ENCODE data around the gene RASGRF2. TPM values are rescaled to one million over a fixed set of nuclear protein-coding genes. Genes with fewer than 3 reads are reported as not detected.

RASGRF2 gene
- total and polyA plus RNA-seq, 2 of the 8 experiments (the other 6 are each of a cell fraction or from before 2014, with no cell fraction given), result 2.6 to 29.5 TPM

- FAIRE-seq, result no peak
- ChIA-PET CTCF (ENCODE audit: partially characterized antibody) (no interaction called here), POLR2A (ENCODE audit: partially characterized antibody) (no interaction called here)
- Histone ChIP-seq H3K27ac (ENCODE audit: low read depth, low read length) (no peak overlapping the region), H2AK5ac (ENCODE audit: low read depth, low read length) (no peak overlapping the region), H2BK120ac (replicated peaks; ENCODE audit: low read depth, low read length) (no peak overlapping the region), H3K79me1 (ENCODE audit: low read depth, low read length) (no peaks in the 10 kb centered on the region; the same call in 1 of the 2 replicates), H3K56ac (replicated peaks; ENCODE audit: insufficient read length, low read depth, low read length) (no peak overlapping the region), H4K5ac (ENCODE audit: insufficient read length, low read depth, low read length) (no peak overlapping the region), H3K79me2 (ENCODE audit: control insufficient read depth in 1 of 2, insufficient read depth in 2 of 2, low read length in 2 of 2) (peaks cover 0 to 34% of the 10 kb centered on the region in 2 experiments; a peak in 3 of 4 replicates), H2BK12ac (ENCODE audit: low read depth, low read length) (no peak overlapping the region), H2BK15ac (ENCODE audit: low read length) (no peak overlapping the region), H3K27me3 (replicated peaks in 1 of 4; ENCODE audit: control insufficient read depth in 3 of 4, extremely low read depth in 1 of 4, insufficient read depth in 3 of 4, low read length in 3 of 4) (peaks cover 3 to 23% (median 20%) of the 10 kb centered on the region in 4 experiments; a peak in 6 of 7 replicates), H3K23me2 (ENCODE audit: low read depth, low read length) (peaks cover 14% of the 10 kb centered on the region), H2BK20ac (ENCODE audit: low read length) (no peak overlapping the region), H3K4me3 (ENCODE audit: extremely low read depth in 1 of 4, insufficient read depth in 2 of 4, low read depth in 3 of 4, low read length in 4 of 4) (no peak overlapping the region), H3K18ac (ENCODE audit: extremely low read depth, low read length) (no peak overlapping the region), H4K8ac (ENCODE audit: extremely low read depth, insufficient read depth, low read length) (no peak overlapping the region), H3K4me2 (ENCODE audit: insufficient read depth in 1 of 2, low read depth in 2 of 2, low read length in 2 of 2) (peak overlapping the region; percentile 8 to 28; a peak in 2 of 4 replicates), H2AFZ (ENCODE audit: low read length) (no peak overlapping the region), H4K20me1 (replicated peaks in 1 of 2; ENCODE audit: control insufficient read depth in 1 of 2, insufficient read depth in 2 of 2, low read length in 2 of 2) (peaks cover 0 to 3% of the 10 kb centered on the region in 2 experiments), H2BK5ac (ENCODE audit: low read depth, low read length) (no peak overlapping the region), H4K91ac (replicated peaks; ENCODE audit: insufficient read length, low read length) (no peak overlapping the region), H3K9me3 (ENCODE audit: insufficient read depth in 2 of 2, low read depth in 1 of 2, low read length in 1 of 2) (no peaks in the 10 kb centered on the region), H3K36me3 (ENCODE audit: control insufficient read depth in 2 of 4, insufficient read depth in 4 of 4, low read length in 3 of 4) (no peaks in the 10 kb centered on the region), H3K4ac (replicated peaks; ENCODE audit: insufficient read length, low read depth, low read length) (no peak overlapping the region), H3K23ac (ENCODE audit: insufficient read length) (no peak overlapping the region), H3K9ac (replicated peaks in 1 of 4; ENCODE audit: extremely low read depth in 1 of 4, low read depth in 3 of 4, low read length in 3 of 4) (no peak overlapping the region), H3K14ac (ENCODE audit: insufficient read length) (no peak overlapping the region), H3K4me1 (replicated peaks in 1 of 4; ENCODE audit: control insufficient read depth in 3 of 4, insufficient read depth in 4 of 4, low read length in 3 of 4) (peaks cover 9 to 15% (median 11%) of the 10 kb centered on the region in 4 experiments)
- DNase-seq (ENCODE audit: low read depth in 1 of 2, low spot score in 2 of 2), result no peak
- 51% methylated on average over 3 of the region's 3 CpGs; no CpG with 5 or more reads in 1 of the 2 experiments for WGBS, 2 experiments (ENCODE audit: extremely low coverage in 1 of 2, insufficient coverage in 1 of 2, insufficient read length in 1 of 2, insufficient replicate concordance in 2 of 2, low coverage in 1 of 2, low lambda C conversion rate in 2 of 2, missing lambda C conversion rate in 1 of 2)
- TF ChIP-seq BACH1 (IDR thresholded peaks at IDR 0.05; ENCODE audit: low read length) (no peak), CREB1 (IDR thresholded peaks at IDR 0.05) (no peak), ZNF274 (IDR thresholded peaks at IDR 0.05; ENCODE audit: borderline replicate concordance, extremely low read depth, low read length) (no peak), POLR2AphosphoS5 (IDR thresholded peaks at IDR 0.05; ENCODE audit: low read depth, low read length) (no peak), GABPA (IDR thresholded peaks at IDR 0.05; ENCODE audit: borderline replicate concordance, insufficient read depth, low read length) (no peak), KDM5A (IDR thresholded peaks at IDR 0.05; ENCODE audit: low read length) (no peak), RAD21 (IDR thresholded peaks at IDR 0.05 in 1 of 2, conservative IDR thresholded peaks at IDR 0.05 in 1 of 2; ENCODE audit: low read depth in 2 of 2, low read length in 2 of 2) (no peak), POU5F1 (IDR thresholded peaks at IDR 0.05; ENCODE audit: low read depth, low read length) (no peak)
These were observed 4.3 kb downstream of the RASGRF2 start for GRCh38 chr5:80964491-80964890.

Data from H1 (cell line).